A549 treated with AZD9567 at 1 μM for 4 hours (cell line): Measurements from ENCODE around the gene GLB1L2. TPM values are rescaled to one million over a fixed set of nuclear protein-coding genes. Genes with fewer than 3 reads are reported as not detected.

Source experiments
- total RNA-seq: library from RNA; stranded (reverse); fragments of 200-300 nt; extraction: Qiagen RNA extraction; gene quantifications from 5 replicates; pipeline ENCODE4 v1.2.3, GENCODE V29; 2022; ENCODE audit not compliant: insufficient read depth

Gene GLB1L2
- 1.5 to 2.0 TPM (median 1.9 TPM) in 5 replicates for total RNA-seq

GRCh38 chr11:134331354-134332188 lies at the start of gene GLB1L2:
Gene GLB1L2, plus strand, starts transcription at chr11:134331988. Its CDS starts 74 bp downstream, at chr11:134332062.

GRCh38 chr11:134412203-134413042 lies 80.6 kb downstream of the GLB1L2 start, which contains the start of gene B3GAT1:
Gene B3GAT1, minus strand, starts transcription at chr11:134412242. Its CDS starts 24,583 bp downstream, at chr11:134387659.

Other genes starting within 250 kb of the GLB1L2 start
- 22.1 to 26.0 TPM (median 24.0 TPM) in 5 replicates for gene NCAPD3, start 108.0 kb upstream of the GLB1L2 start, total RNA-seq
- 14.4 to 23.8 TPM (median 21.5 TPM) in 5 replicates for gene VPS26B, start 107.3 kb upstream of the GLB1L2 start, total RNA-seq
- 15.8 to 24.2 TPM (median 16.8 TPM) in 5 replicates for gene THYN1, start 78.6 kb upstream of the GLB1L2 start, total RNA-seq
- 10.2 to 11.9 TPM (median 10.5 TPM) in 5 replicates for gene ACAD8, start 78.4 kb upstream of the GLB1L2 start, total RNA-seq
- gene GLB1L3, start 55.6 kb upstream of the GLB1L2 start, total RNA-seq = 0.07 TPM in 1 of 5 replicates, not detected in the others
- gene B3GAT1, start 80.3 kb downstream of the GLB1L2 start, total RNA-seq = 0.01 to 0.03 TPM in 2 of 5 replicates, not detected in the others